ENCODE results near the gene PKP4. TPM values are rescaled to one million over a fixed set of nuclear protein-coding genes. Genes with fewer than 3 reads are reported as not detected.

Gene PKP4
- total and polyA plus RNA-seq, 2 experiments from 2014 or later: 7.6 to 32.2 TPM

- Histone ChIP-seq H2AFZ (no peak overlapping the region), H3K4me2 (ENCODE audit: unreplicated experiment) (peak overlapping the region; percentile 66), H4K20me1 (ENCODE audit: insufficient read depth) (no peaks in the 10 kb centered on the region), H3K79me2 (ENCODE audit: insufficient read depth) (no peaks in the 10 kb centered on the region), H3F3A (ENCODE audit: insufficient read depth) (peaks cover 29% of the 10 kb centered on the region), H3K9me2 (ENCODE audit: insufficient read depth) (no peaks in the 10 kb centered on the region), H3K4me1 (ENCODE audit: insufficient read depth) (peaks cover 27% of the 10 kb centered on the region), H3K36me3 (ENCODE audit: low read depth) (peaks cover 10% of the 10 kb centered on the region; the same call in 1 of the 2 replicates), H3K9me3 (ENCODE audit: low read depth) (no peaks in the 10 kb centered on the region), H3K9ac (no peak overlapping the region), H3K4me3 (no peak overlapping the region), H3K27ac (no peak overlapping the region), H3K27me3 (replicated peaks; ENCODE audit: insufficient read depth) (no peaks in the 10 kb centered on the region)
- WGBS, 2 experiments (ENCODE audit: low coverage in 1 of 2, low lambda C conversion rate in 2 of 2, missing lambda C conversion rate in 2 of 2): 71 to 76% methylated on average over 3 of the region's 3 CpGs
- in situ Hi-C loops (cut with MboI): no loop called here
- peak; percentile 2 for DNase-seq
- TF ChIP-seq EZH2 (IDR thresholded peaks at IDR 0.05; ENCODE audit: insufficient read depth, poor library complexity, severe bottlenecking) (no peak), EZH2phosphoT487 (IDR thresholded peaks at IDR 0.05; ENCODE audit: insufficient read depth, low read depth) (no peak)
Measured at GRCh38 chr2:158598862-158599517, 142.2 kb downstream of the PKP4 start.

GRCh38 chr2:158599609-158600008, 142.9 kb downstream of the PKP4 start:
- Histone ChIP-seq H4K20me1 (ENCODE audit: insufficient read depth) (no peaks in the 10 kb centered on the region), H3K4me1 (ENCODE audit: insufficient read depth) (peaks cover 27% of the 10 kb centered on the region), H3K4me3 (peak overlapping the region; percentile 44), H2AFZ (no peak overlapping the region), H3K9me3 (ENCODE audit: low read depth) (no peaks in the 10 kb centered on the region), H3K9ac (no peak overlapping the region), H3K27ac (peak overlapping the region; percentile 54), H3K36me3 (ENCODE audit: low read depth) (peaks cover 10% of the 10 kb centered on the region; the same call in 1 of the 2 replicates), H3F3A (ENCODE audit: insufficient read depth) (peaks cover 29% of the 10 kb centered on the region), H3K27me3 (replicated peaks; ENCODE audit: insufficient read depth) (no peaks in the 10 kb centered on the region), H3K9me2 (ENCODE audit: insufficient read depth) (no peaks in the 10 kb centered on the region), H3K79me2 (ENCODE audit: insufficient read depth) (no peaks in the 10 kb centered on the region), H3K4me2 (ENCODE audit: unreplicated experiment) (peak overlapping the region; percentile 66)
- peak; percentile 3 for DNase-seq
- in situ Hi-C loops (cut with MboI): no loop called here
- TF ChIP-seq EZH2 (IDR thresholded peaks at IDR 0.05; ENCODE audit: insufficient read depth, poor library complexity, severe bottlenecking): no peak
- TF ChIP-seq EZH2phosphoT487 (IDR thresholded peaks at IDR 0.05; ENCODE audit: insufficient read depth, low read depth): no peak

GRCh38 chr2:158600155-158600802, 143.5 kb downstream of the PKP4 start:
- Histone ChIP-seq H3K9me2 (ENCODE audit: insufficient read depth) (no peaks in the 10 kb centered on the region), H3K9me3 (ENCODE audit: low read depth) (no peaks in the 10 kb centered on the region), H2AFZ (peak overlapping the region; percentile 46; the same call in 1 of the 2 replicates), H3K27me3 (replicated peaks; ENCODE audit: insufficient read depth) (no peaks in the 10 kb centered on the region), H3K4me2 (ENCODE audit: unreplicated experiment) (peak overlapping the region; percentile 66), H3K4me3 (peak overlapping the region; percentile 44), H3K27ac (peak overlapping the region; percentile 54), H3K9ac (no peak overlapping the region), H4K20me1 (ENCODE audit: insufficient read depth) (no peaks in the 10 kb centered on the region), H3F3A (ENCODE audit: insufficient read depth) (peaks cover 29% of the 10 kb centered on the region), H3K36me3 (ENCODE audit: low read depth) (peaks cover 3% of the 10 kb centered on the region; the same call in 1 of the 2 replicates), H3K4me1 (ENCODE audit: insufficient read depth) (peaks cover 27% of the 10 kb centered on the region), H3K79me2 (ENCODE audit: insufficient read depth) (no peaks in the 10 kb centered on the region)
- DNase-seq: peak; percentile 96
- in situ Hi-C loops (cut with MboI): no loop called here
- 0 to 1% methylated on average over 3 of the region's 3 CpGs for WGBS, 2 experiments (ENCODE audit: low coverage in 1 of 2, low lambda C conversion rate in 2 of 2, missing lambda C conversion rate in 2 of 2)
- TF ChIP-seq EZH2 (IDR thresholded peaks at IDR 0.05; ENCODE audit: insufficient read depth, poor library complexity, severe bottlenecking) (no peak), EZH2phosphoT487 (IDR thresholded peaks at IDR 0.05; ENCODE audit: insufficient read depth, low read depth) (peak; percentile 81)

DNA sequence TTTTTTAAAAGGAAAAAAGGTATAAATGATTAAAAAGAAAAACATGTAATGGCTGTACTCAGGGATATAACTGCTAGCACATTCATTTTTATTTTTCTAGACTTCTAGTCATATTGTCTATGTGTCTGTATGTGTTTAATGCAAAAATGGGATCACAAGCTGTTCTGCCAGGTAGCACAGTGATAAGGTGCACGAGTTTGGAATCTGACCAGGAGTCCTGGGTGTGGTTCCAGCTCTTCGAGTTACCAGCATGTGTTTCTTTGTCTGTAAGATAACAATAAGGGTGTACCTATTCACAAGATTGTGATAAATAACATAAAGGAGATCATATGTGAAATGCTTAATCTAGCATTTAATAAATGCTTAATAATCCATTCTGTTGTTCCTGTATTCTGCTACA, 145.3 kb downstream of the PKP4 start:
- Histone ChIP-seq H3K4me2 (ENCODE audit: unreplicated experiment) (no peak overlapping the region), H3K9me3 (ENCODE audit: low read depth) (no peaks in the 10 kb centered on the region), H3K4me3 (no peak overlapping the region), H3F3A (ENCODE audit: insufficient read depth) (peaks cover 29% of the 10 kb centered on the region), H3K4me1 (ENCODE audit: insufficient read depth) (peaks cover 27% of the 10 kb centered on the region), H3K9me2 (ENCODE audit: insufficient read depth) (no peaks in the 10 kb centered on the region), H2AFZ (no peak overlapping the region), H3K27me3 (replicated peaks; ENCODE audit: insufficient read depth) (no peaks in the 10 kb centered on the region), H3K79me2 (ENCODE audit: insufficient read depth) (no peaks in the 10 kb centered on the region), H4K20me1 (ENCODE audit: insufficient read depth) (no peaks in the 10 kb centered on the region), H3K36me3 (ENCODE audit: low read depth) (no peaks in the 10 kb centered on the region; the same call in 1 of the 2 replicates), H3K27ac (no peak overlapping the region), H3K9ac (no peak overlapping the region)
- TF ChIP-seq EZH2 (IDR thresholded peaks at IDR 0.05; ENCODE audit: insufficient read depth, poor library complexity, severe bottlenecking) (no peak), EZH2phosphoT487 (IDR thresholded peaks at IDR 0.05; ENCODE audit: insufficient read depth, low read depth) (no peak)
- no peak for DNase-seq
- 58 to 60% methylated on average over 2 of the region's 2 CpGs for WGBS, 2 experiments (ENCODE audit: low coverage in 1 of 2, low lambda C conversion rate in 2 of 2, missing lambda C conversion rate in 2 of 2)
- in situ Hi-C loops (cut with MboI): no loop called here

Measured in GM23248 (cell line).